Upper lobe of right lung (tissue), 1 donor: ENCODE data around the gene ANKRD30B. TPM values are rescaled to one million over a fixed set of nuclear protein-coding genes. Genes with fewer than 3 reads are reported as not detected.

Experiments
- ATAC-seq: fragments of 200-7000 bp; cut with Tn5 transposase; one replicate; pipeline ENCODE4 v1.9.1; 2020; ENCODE audit warnings: mild to moderate bottlenecking, moderate library complexity
- DNase-seq: peaks from one replicate; pipeline ENCODE4 v3.0.0-alpha.2; 2020
- H3K27ac ChIP-seq: fragments of 200-600 bp; one replicate; pipeline ENCODE4 v1.8.0; 2022
- H3K27me3 ChIP-seq: fragments of 200-600 bp; one replicate; pipeline ENCODE4 v1.8.0; 2022; ENCODE audit warnings: mild to moderate bottlenecking
- H3K36me3 ChIP-seq: fragments of 200-600 bp; one replicate; pipeline ENCODE4 v1.8.0; 2022
- H3K4me1 ChIP-seq: fragments of 200-600 bp; one replicate; pipeline ENCODE4 v1.8.0; 2022
- H3K4me3 ChIP-seq: fragments of 200-600 bp; one replicate; pipeline ENCODE4 v1.8.0; 2022; ENCODE audit warnings: mild to moderate bottlenecking
- H3K9me3 ChIP-seq: fragments of 200-600 bp; one replicate; pipeline ENCODE4 v1.8.0; 2022
- intact Hi-C: fragments of 100-400 bp; cut with DNase I; formaldehyde crosslinking; loops from one replicate; pipeline ENCODE4 v1.11.0; 2022
- microRNA-seq: library from miRNA; unstranded; fragments of <30 nt; microRNA quantifications from one replicate; pipeline ENCODE4 v1.2.0, GENCODE V29; 2020; ENCODE audit warnings: borderline microRNAs expressed
- total RNA-seq: library from RNA; stranded (reverse); fragmentation: NEBNext Ultra II Directional; extraction: Animal tissue kit (Norgen Biotek cat#: 25700); gene quantifications from one replicate; pipeline ENCODE4 v1.2.1, GENCODE V29; 2021
- TF ChIP-seq, protein P1 (sequence below): fragments of 200-600 bp; IDR thresholded peaks from one replicate; pipeline ENCODE4 v1.8.0; 2022; ENCODE audit warnings: antibody characterized with exemption
- donor health status: DM: no; HTN: yes; CAD: no; lungs with severe emphysema.

Gene ANKRD30B
- total RNA-seq, 1 donor from 2014 or later = not detected

- H3K36me3 ChIP-seq = no peaks in the 10 kb centered on the region
- H3K4me1 ChIP-seq = no peaks in the 10 kb centered on the region
- H3K4me3 ChIP-seq = no peak overlapping the region
- ATAC-seq (no peak), DNase-seq (no peak)
- TF ChIP-seq, protein P1, sequence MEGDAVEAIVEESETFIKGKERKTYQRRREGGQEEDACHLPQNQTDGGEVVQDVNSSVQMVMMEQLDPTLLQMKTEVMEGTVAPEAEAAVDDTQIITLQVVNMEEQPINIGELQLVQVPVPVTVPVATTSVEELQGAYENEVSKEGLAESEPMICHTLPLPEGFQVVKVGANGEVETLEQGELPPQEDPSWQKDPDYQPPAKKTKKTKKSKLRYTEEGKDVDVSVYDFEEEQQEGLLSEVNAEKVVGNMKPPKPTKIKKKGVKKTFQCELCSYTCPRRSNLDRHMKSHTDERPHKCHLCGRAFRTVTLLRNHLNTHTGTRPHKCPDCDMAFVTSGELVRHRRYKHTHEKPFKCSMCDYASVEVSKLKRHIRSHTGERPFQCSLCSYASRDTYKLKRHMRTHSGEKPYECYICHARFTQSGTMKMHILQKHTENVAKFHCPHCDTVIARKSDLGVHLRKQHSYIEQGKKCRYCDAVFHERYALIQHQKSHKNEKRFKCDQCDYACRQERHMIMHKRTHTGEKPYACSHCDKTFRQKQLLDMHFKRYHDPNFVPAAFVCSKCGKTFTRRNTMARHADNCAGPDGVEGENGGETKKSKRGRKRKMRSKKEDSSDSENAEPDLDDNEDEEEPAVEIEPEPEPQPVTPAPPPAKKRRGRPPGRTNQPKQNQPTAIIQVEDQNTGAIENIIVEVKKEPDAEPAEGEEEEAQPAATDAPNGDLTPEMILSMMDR = no peak
- intact Hi-C loops = no loop called here
- H3K27me3 ChIP-seq = no peaks in the 10 kb centered on the region
- no peaks in the 10 kb centered on the region for H3K9me3 ChIP-seq
- no peak overlapping the region for H3K27ac ChIP-seq
These were observed 152.5 kb downstream of the ANKRD30B start for GRCh38 chr18:14900435-14900834.

Small RNA genes within 50 kb of the gene (microRNA-seq; reads per million reads assigned to microRNA genes)
- not detected for gene MIR3156-2

Other genes with a start within 250 kb of the ANKRD30B start
- gene POTEC, start 204.6 kb upstream of the ANKRD30B start, total RNA-seq = not detected